Thoracic aorta (tissue), 2 donors: ENCODE results near the gene RPS27. TPM values are rescaled to one million over a fixed set of nuclear protein-coding genes. Genes with fewer than 3 reads are reported as not detected.
"Not testable (repeated sequence)": the region's sequence is repeated elsewhere in the genome, so short reads cannot be mapped to it uniquely, and the experiment has no call there.

Source experiments
- ATAC-seq: fragments of 150-250 bp; one replicate; pipeline ENCODE4 v1.8.0; 2017; ENCODE audit warnings: low read depth; ENCODE audit not compliant: insufficient number of reproducible peaks, low FRiP score
- DNase-seq: peaks from one replicate; pipeline ENCODE4 v3.0.0-alpha.2; 2020; ENCODE audit warnings: low spot score
- H3K27ac ChIP-seq, 2 donors: fragments of 200-600 bp; sonication (generic); 1 replicate in 1 of 2; 2 replicates in 1 of 2; pipeline ENCODE4 v1.5.1; 2016; ENCODE audit warnings: mild to moderate bottlenecking in 2 of 2, moderate library complexity in 2 of 2
- H3K27me3 ChIP-seq: fragments of 200-600 bp; sonication (generic); replicated peaks from 2 replicates; pipeline ENCODE4 v1.6.0; 2016; ENCODE audit warnings: mild to moderate bottlenecking; ENCODE audit not compliant: insufficient read depth
- H3K36me3 ChIP-seq: fragments of 200-600 bp; sonication (generic); one replicate; pipeline ENCODE4 v1.5.1; 2016
- H3K4me1 ChIP-seq, 2 donors: fragments of 200-600 bp; sonication (generic); 1 replicate in 1 of 2; 2 replicates in 1 of 2; pipeline versions ENCODE4 v1.5.1 to v1.6.0; 2016; ENCODE audit warnings: low read depth in 2 of 2, mild to moderate bottlenecking in 1 of 2; ENCODE audit not compliant: control insufficient read depth in 1 of 2
- H3K4me3 ChIP-seq: fragments of 200-600 bp; sonication (generic); 2 replicates; pipeline ENCODE4 v1.5.1; 2016; ENCODE audit warnings: mild to moderate bottlenecking
- H3K9me3 ChIP-seq: fragments of 200-600 bp; sonication (generic); 2 replicates; pipeline ENCODE4 v1.5.1; 2016
- total RNA-seq, 2 donors: library from RNA; depleted of rRNA; stranded (reverse); fragments of >200 nt; gene quantifications; one replicate each; pipeline versions ENCODE4 v1.1.0 to v1.2.3, GENCODE V29; 2016
- TF ChIP-seq, protein P1 (sequence below): fragments of 200-600 bp; sonication (generic); IDR thresholded peaks from one replicate; pipeline ENCODE4 v1.5.1; 2019; ENCODE audit warnings: antibody characterized with exemption

RPS27 gene
- total RNA-seq, 2 donors from 2014 or later = 1,129 to 1,416 TPM

DNA sequence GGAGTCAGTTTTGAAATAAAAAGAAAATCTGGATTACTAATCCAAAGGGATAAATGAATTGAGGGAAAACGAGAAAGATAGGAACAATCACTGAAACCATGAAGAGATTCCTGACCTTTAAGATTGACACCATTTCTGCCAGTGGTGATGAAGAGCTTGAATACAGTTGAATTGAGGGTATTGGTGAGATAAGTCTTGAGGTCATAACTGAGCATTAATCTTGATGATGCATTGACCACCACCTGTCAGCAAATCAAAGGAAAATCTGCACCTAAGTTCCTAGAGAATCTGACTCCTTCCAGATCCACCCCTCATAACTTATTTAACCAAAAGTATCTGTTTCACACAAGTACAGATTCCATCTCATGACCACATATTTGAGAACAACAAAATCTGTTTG, 21.6 kb downstream of the RPS27 start:
- ATAC-seq = no peak
- TF ChIP-seq, protein P1, sequence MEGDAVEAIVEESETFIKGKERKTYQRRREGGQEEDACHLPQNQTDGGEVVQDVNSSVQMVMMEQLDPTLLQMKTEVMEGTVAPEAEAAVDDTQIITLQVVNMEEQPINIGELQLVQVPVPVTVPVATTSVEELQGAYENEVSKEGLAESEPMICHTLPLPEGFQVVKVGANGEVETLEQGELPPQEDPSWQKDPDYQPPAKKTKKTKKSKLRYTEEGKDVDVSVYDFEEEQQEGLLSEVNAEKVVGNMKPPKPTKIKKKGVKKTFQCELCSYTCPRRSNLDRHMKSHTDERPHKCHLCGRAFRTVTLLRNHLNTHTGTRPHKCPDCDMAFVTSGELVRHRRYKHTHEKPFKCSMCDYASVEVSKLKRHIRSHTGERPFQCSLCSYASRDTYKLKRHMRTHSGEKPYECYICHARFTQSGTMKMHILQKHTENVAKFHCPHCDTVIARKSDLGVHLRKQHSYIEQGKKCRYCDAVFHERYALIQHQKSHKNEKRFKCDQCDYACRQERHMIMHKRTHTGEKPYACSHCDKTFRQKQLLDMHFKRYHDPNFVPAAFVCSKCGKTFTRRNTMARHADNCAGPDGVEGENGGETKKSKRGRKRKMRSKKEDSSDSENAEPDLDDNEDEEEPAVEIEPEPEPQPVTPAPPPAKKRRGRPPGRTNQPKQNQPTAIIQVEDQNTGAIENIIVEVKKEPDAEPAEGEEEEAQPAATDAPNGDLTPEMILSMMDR = no peak
- Histone ChIP-seq H3K27me3 (no peaks in the 10 kb centered on the region), H3K9me3 (no peaks in the 10 kb centered on the region), H3K27ac (no peak overlapping the region), H3K4me1 (no peaks in the 10 kb centered on the region), H3K4me3 (no peak overlapping the region), H3K36me3 (no peaks in the 10 kb centered on the region)
- DNase-seq = no peak

DNA sequence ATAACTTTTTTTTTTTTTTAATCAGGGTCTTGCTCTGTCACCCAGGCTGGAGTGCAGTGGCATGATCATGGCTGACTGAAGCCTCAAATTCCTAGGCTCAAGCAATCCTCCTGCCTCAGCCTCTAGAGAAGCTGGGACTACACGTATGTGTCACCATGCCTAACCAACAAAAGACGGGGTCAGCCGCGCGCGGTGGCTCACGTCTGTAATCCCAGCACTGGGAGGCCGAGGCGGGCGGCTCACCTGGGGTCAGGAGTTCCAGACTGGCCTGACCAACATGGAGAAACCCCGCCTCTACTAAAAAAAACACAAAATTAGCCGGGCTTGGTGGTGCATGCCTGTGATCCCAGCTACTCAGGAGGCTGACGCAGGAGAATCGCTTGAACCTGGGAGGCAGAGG, 22.0 kb downstream of the RPS27 start:
- H3K4me3 ChIP-seq, DNase-seq, ATAC-seq: not testable (repeated sequence)

DNA sequence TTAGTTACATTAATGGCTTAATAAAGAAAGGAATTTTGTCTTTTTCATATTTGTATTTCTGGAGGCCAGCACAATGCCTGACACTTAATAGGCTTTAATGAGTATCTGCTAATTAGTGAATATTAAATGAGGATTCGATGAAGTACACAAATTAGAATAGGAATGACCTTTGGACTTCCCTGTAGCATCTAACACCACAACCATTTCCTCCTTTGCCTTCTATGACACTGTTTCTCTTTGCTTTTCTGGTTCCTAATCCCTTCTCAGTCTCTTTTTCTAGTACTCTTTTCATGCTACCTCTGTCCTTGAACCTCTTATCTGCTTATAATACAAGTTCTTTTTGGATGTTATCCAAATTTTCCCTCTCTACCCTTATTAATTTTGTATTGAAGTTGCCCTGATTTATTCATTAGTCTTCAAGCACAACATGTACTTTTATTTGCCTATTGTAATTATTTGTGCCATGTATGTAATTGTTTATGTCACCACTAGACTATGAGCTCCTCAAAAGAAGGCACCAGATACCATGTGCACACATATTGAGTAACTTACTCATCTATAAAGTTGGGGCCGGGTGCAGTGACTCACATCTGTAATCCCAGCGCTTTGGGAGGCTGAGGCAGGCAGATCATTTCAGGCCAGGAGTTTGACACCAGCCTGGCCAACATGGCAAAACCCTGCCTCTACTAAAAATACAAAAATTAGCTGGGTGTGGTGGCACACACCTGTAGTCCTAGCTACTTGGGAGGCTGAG, 23.8 kb downstream of the RPS27 start:
- H3K9me3 ChIP-seq = no peaks in the 10 kb centered on the region
- no peak for ATAC-seq
- TF ChIP-seq, protein P1 = no peak

More for the DNA sequence above, 22.0 kb downstream of the RPS27 start:
- not testable (repeated sequence) for H3K27ac ChIP-seq, H3K4me1 ChIP-seq, H3K27me3 ChIP-seq, H3K9me3 ChIP-seq, H3K36me3 ChIP-seq

DNA sequence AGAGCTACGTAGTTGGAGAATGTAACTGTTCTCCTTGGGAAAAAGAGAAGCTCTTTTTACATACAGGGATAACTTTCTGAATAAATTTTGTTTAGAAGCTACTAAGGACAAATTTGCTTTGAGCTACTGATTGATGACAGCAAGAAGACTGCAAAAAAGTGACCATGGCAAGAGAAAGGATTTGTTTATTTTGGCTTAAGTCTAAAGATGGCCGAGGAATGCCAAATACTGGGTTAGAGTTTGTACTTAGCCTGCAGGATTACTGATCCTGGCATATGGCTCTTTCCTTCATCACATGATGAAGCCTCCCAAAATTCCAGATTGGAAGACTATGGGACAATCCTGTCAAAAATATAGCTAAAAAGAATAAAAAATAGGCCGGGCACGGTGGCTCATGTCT, 28.7 kb downstream of the RPS27 start:
- H3K4me1 ChIP-seq = no peaks in the 10 kb centered on the region
- TF ChIP-seq, protein P1 = no peak
- DNase-seq (no peak), ATAC-seq (no peak)
- H3K4me3 ChIP-seq = no peak overlapping the region
- H3K27me3 ChIP-seq = no peaks in the 10 kb centered on the region
- no peak overlapping the region for H3K27ac ChIP-seq
- H3K36me3 ChIP-seq = no peaks in the 10 kb centered on the region
- no peaks in the 10 kb centered on the region for H3K9me3 ChIP-seq

More for the DNA sequence above, 23.8 kb downstream of the RPS27 start:
- DNase-seq = no peak
- H3K27ac ChIP-seq = no peak overlapping the region
- H3K27me3 ChIP-seq = no peaks in the 10 kb centered on the region
- no peaks in the 10 kb centered on the region for H3K36me3 ChIP-seq
- H3K4me1 ChIP-seq = no peaks in the 10 kb centered on the region
- no peak overlapping the region for H3K4me3 ChIP-seq

DNA sequence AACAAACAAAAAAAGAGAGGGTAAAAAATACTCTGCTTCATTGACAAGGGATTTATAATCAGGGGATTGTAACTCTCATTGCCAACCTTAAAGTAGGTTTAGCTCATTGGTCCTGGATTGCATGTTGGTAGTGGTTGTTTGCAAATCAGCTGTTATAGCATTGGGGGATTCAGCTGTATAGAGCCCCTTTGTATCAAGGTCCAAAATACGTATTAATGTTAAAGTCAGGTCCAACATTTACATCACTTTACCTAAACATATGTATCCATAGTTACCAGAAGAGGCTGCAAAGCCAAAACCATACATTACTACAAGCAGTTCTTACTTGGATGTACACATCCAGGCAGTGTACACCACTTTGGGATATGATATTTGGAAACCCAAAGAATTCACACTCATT, 29.4 kb downstream of the RPS27 start:
- no peaks in the 10 kb centered on the region for H3K27me3 ChIP-seq
- TF ChIP-seq, protein P1 = no peak
- no peak for DNase-seq
- H3K4me1 ChIP-seq = no peaks in the 10 kb centered on the region
- H3K36me3 ChIP-seq = no peaks in the 10 kb centered on the region
- no peak overlapping the region for H3K27ac ChIP-seq
- no peak for ATAC-seq
- no peak overlapping the region for H3K4me3 ChIP-seq
- no peaks in the 10 kb centered on the region for H3K9me3 ChIP-seq

DNA sequence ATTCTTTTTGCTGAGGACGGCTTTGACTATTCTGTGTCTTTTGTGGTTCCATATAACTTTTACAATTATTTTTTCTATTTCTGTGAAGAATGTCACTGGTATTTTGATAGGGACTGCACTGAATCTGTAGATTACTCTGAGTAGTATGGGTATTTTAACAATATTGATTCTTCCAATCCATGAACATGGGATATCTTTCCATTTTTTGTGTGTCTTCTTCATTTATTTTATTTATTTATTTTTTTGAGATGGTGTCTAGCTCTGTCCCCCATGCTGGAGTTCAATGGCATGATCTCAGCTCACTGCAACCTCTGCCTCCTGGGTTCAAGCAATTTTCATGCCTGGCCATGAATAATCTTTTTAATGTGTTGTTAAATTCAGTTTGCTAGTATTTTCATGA, 43.1 kb downstream of the RPS27 start:
- not testable (repeated sequence) for H3K36me3 ChIP-seq, H3K27ac ChIP-seq, ATAC-seq, H3K4me3 ChIP-seq, H3K9me3 ChIP-seq, H3K27me3 ChIP-seq, DNase-seq, H3K4me1 ChIP-seq

Other genes with a start within 250 kb of the RPS27 start
- 100 to 1,000 TPM in 1 of 2 donors, 10 to 100 TPM in 1; 71.7 to 116 TPM for gene SLC27A3, start 215.4 kb upstream of the RPS27 start, total RNA-seq
- gene GATAD2B, start 67.8 kb upstream of the RPS27 start, total RNA-seq = 10 to 100 TPM; 22.7 to 31.5 TPM
- 10 to 100 TPM; 59.0 to 82.7 TPM for gene DENND4B, start 44.0 kb upstream of the RPS27 start, total RNA-seq
- gene CRTC2, start 32.1 kb upstream of the RPS27 start, total RNA-seq = 10 to 100 TPM; 22.6 to 92.7 TPM
- 100 to 1,000 TPM; 102 to 136 TPM for gene SLC39A1, start 27.2 kb upstream of the RPS27 start, total RNA-seq
- gene CREB3L4, start 22.9 kb upstream of the RPS27 start, total RNA-seq = 10 to 100 TPM in 1 of 2 donors, 1 to 10 TPM in 1; 3.2 to 11.1 TPM
- 100 to 1,000 TPM; 184 to 266 TPM for gene JTB, start 13.1 kb upstream of the RPS27 start, total RNA-seq
- gene RAB13, start 4.4 kb upstream of the RPS27 start, total RNA-seq = 10 to 100 TPM; 36.0 to 48.3 TPM
- under 1 TPM; 0.14 to 0.41 TPM for gene NUP210L, start 164.3 kb downstream of the RPS27 start, total RNA-seq
- 100 to 1,000 TPM; 146 to 331 TPM for gene TPM3, start 201.3 kb downstream of the RPS27 start, total RNA-seq
- gene CFAP141, start 215.6 kb downstream of the RPS27 start, total RNA-seq = not detected
- 100 to 1,000 TPM in 1 of 2 donors, 10 to 100 TPM in 1; 92.1 to 119 TPM for gene UBAP2L, start 230.2 kb downstream of the RPS27 start, total RNA-seq